HG02588 (cell line): Measurements from ENCODE around the gene SORL1-AS1.

ENCODE experiments used
- ATAC-seq: cut with Tn5 transposase; IDR thresholded peaks from one replicate; pipeline ENCODE4 v1.9.1; 2021; ENCODE audit warnings: mild to moderate bottlenecking, moderate library complexity; ENCODE audit not compliant: unreplicated experiment

Gene SORL1-AS1

GRCh38 chr11:121476379-121477032 lies 23.7 kb upstream of the SORL1-AS1 start:
- no peak for ATAC-seq

- no peak for ATAC-seq
Observed at GRCh38 chr11:121474680-121475079, 21.9 kb upstream of the SORL1-AS1 start.

- no peak for ATAC-seq
Observed at GRCh38 chr11:121473064-121473777, 20.5 kb upstream of the SORL1-AS1 start.

DNA sequence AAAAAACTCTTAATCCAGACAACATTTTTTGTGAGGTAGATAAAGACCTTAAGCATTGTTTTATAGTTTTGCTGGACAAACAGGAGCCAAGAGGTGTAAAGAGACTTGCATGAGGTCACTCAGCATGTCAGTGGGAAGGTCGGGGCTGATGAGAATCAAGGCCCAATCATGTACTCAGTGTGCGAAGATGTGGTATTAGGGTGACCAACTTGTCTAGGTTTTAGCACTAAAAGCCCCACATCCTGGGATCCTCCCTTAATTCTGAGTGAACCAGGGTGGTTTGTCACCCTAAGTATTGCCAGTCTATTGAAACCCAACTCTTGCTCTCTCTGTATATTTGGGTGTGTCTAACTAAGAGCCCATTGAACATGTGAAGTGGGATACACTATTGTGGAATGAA lies 19.5 kb upstream of the SORL1-AS1 start:
- no peak for ATAC-seq

GRCh38 chr11:121471167-121471566 lies 18.4 kb upstream of the SORL1-AS1 start:
- ATAC-seq = no peak

- ATAC-seq = no peak
Observed at GRCh38 chr11:121469910-121470309, 17.1 kb upstream of the SORL1-AS1 start.

DNA sequence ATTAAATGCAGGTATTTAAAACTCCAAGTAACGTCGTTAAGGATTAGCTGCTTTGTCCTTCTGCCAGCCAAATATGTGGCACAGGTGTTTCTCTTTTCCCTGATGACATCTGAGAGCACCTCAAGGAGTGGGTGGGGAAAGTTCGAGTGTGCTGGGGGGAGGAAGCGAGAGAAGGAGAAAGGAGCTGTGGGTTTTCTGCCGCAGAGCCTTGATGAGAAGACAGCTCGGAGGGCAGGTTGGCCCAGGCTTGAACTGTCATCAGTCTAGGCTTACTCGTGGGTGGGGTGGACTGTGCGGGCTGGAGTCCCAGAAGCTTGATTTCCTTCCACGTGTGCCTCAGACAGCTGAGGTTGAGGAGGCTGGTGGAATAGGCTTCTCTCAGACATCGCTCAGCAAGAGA lies 15.2 kb upstream of the SORL1-AS1 start:
- ATAC-seq = peak; percentile 56

DNA sequence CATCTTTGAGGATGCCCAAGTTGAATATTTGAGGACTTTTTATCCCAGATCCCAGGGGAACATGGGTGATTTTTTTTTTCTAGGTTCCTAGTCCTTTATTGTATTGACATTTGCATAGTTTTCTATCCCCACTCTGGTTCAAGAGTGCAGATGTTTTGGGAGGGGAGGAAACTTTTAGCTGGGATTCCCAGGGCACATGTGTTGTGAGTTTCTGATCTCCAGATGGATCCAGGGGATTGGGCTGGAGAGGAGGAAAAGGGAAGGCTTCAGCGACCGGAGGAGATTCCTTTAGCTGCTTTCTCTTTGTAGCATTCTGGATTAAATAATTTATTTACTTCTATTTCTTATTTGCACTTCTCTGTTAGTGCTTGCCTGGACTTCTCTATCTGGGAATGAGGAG lies 14.7 kb upstream of the SORL1-AS1 start:
- ATAC-seq = no peak

- ATAC-seq = no peak
Observed at GRCh38 chr11:121466063-121466794, 13.5 kb upstream of the SORL1-AS1 start.

GRCh38 chr11:121465709-121466062 lies 12.9 kb upstream of the SORL1-AS1 start:
- ATAC-seq = no peak

DNA sequence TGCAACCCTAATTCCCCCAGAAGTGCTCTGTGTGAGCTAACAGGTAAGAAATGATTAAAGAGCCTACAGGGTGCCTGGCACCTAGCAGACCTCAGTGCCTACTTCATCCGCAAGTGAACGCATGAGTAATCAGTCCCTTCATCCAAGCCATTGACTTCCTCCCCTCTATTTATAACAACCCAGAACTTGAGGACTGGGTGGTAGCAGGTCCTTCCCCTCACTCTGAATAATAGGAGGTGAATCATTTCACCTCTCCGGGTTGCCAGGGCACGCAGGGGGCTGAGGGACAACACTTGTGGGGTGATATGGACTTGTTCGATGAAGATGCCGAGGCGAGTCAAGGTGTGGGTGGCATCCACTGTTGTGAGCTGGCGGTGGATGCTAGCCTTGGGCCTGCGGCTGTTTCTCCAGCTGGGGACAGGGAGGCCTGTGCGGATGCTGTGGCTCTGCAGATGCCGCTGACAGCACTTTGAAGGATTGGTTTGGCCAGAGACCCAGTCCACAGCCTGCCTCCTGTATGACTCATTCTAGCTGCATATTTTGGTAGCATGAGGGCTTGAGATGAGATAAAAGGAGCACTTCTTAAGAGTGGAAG lies 11.7 kb upstream of the SORL1-AS1 start:
- ATAC-seq = peak; percentile 34

DNA sequence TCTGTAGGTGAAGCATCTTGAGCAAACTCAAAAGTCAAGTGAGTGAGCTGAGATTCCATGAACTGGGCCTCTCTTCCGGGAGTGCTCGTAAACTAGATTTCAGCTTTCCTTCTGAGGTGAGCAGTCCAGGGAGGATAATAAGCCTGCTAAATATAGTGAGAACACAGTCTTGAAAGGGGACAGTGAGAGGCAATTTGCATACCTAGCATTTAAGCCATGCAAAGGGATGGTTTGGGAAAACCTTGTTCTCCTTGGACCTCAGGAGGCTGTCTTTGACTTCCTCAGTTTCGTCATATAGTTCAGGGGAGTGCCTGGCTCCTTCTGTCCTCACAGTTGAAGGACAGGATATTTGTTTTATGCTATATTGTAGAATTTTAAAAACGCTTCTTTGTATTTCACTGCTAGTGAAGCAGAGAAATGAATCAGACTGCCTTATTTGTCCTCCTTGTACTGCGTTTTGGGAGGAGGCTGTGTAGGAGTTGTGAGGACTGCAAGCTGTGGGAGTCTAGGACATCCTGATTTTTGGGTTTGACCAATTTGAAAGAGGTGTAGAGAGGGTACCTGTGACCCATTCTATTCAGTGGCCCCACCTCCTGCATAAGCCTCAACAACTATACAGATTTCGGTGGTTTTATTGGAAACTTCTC lies 11.0 kb upstream of the SORL1-AS1 start:
- no peak for ATAC-seq

- ATAC-seq = no peak
Observed at GRCh38 chr11:121461843-121462242, 9.1 kb upstream of the SORL1-AS1 start.

DNA sequence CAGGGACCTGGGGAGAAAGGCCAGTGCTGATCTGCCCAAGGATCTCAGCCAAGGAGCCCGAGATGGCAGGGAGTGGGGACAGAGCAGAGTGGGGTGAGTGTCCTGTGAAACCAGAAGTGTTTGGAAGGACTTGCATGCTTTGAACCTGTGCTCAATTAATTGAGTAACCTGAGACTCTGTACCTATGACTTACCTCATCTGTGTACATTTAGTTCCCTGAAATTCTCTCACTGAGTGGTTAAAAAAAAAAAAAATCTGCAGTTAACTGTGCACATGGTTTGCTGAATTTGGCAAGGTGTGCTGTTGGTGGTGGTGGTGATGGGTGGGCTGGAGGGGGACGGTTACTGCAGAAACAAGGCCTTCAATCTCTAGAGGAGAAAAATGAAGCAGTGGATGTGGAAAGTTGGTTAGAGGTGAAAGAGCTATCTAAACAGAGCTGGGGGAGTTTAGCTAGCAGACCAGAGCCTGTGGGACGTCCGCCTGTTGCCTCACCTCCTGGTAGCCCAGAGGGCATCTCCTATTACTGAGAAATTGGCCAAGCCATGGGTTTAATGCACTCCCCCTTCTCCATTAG lies 8.3 kb upstream of the SORL1-AS1 start:
- ATAC-seq = no peak

GRCh38 chr11:121459413-121460017 lies 6.7 kb upstream of the SORL1-AS1 start:
- ATAC-seq = no peak

- ATAC-seq = no peak
Observed at GRCh38 chr11:121458551-121458950, 5.8 kb upstream of the SORL1-AS1 start.

- ATAC-seq = no peak
Observed at GRCh38 chr11:121456816-121457431, 4.2 kb upstream of the SORL1-AS1 start.

DNA sequence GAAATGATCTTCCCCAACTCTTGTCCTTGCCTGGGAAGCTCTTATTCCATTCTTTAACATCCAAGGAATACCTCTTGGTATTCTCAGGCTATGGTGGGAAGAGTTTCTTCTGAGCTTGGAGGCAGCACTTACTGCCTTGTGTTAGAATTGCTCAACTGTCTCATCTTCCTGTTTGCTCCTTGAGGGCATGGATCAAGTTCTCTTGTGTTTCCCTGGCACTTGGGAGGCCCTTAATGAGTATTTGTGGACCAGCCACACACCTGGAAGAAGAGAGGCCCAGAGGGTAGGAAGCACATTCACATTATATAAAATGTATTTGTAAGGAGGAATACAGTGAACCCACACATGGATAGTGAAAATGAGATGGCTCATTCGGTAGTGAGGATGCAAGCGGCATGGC lies 3.4 kb upstream of the SORL1-AS1 start:
- ATAC-seq = no peak

DNA sequence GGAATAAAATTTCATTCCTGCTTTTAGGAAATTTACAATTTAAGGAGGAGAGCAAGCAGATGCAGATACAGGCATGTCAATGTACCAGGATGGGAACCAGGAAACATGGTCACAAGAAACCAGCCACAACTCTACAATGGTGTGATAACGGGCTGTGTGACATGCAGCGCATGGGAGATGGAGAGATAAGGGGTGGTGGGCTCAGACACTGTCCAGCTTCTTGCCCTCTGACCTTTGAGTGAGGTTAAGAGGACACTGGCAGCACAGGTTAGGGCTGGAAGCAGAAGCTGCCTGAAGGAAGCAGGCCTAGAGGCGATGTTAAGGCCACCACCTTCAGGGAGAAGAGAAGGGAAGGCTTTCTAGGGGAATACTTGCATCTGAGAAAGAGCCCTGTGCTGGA lies 2.3 kb upstream of the SORL1-AS1 start:
- no peak for ATAC-seq
